ENCODE data around the gene ESRRG.

Gene ESRRG

GRCh38 chr1:216723274-216723780 is at the start of gene ESRRG:
Gene ESRRG (minus strand): TSS chr1:216723429. CDS start chr1:216723299, 130 bp downstream.
- peak; percentile 19 for DNase-seq
- in situ Hi-C loops (cut with HindIII; ENCODE audit: low pct_ligation_motif_present, low pct_unique_long_range_greater_than_20kb, low sequenced_read_pairs): no loop called here

GRCh38 chr1:216771922-216772321 is 48.7 kb upstream of the ESRRG start:
- in situ Hi-C loops (cut with HindIII; ENCODE audit: low pct_ligation_motif_present, low pct_unique_long_range_greater_than_20kb, low sequenced_read_pairs): no loop called here
- no peak for DNase-seq

- no peak for DNase-seq
- in situ Hi-C loops (cut with HindIII; ENCODE audit: low pct_ligation_motif_present, low pct_unique_long_range_greater_than_20kb, low sequenced_read_pairs): no loop called here
These were observed 43.6 kb upstream of the ESRRG start for GRCh38 chr1:216766633-216767327.

GRCh38 chr1:216765346-216766300 is 42.4 kb upstream of the ESRRG start:
- in situ Hi-C loops (cut with HindIII; ENCODE audit: low pct_ligation_motif_present, low pct_unique_long_range_greater_than_20kb, low sequenced_read_pairs): no loop called here
- no peak for DNase-seq

- DNase-seq: no peak
- in situ Hi-C loops (cut with HindIII; ENCODE audit: low pct_ligation_motif_present, low pct_unique_long_range_greater_than_20kb, low sequenced_read_pairs): no loop called here
These were observed 34.9 kb upstream of the ESRRG start for GRCh38 chr1:216758161-216758560.

GRCh38 chr1:216757110-216757509 is 33.9 kb upstream of the ESRRG start:
- no peak for DNase-seq
- in situ Hi-C loops (cut with HindIII; ENCODE audit: low pct_ligation_motif_present, low pct_unique_long_range_greater_than_20kb, low sequenced_read_pairs): no loop called here

- in situ Hi-C loops (cut with HindIII; ENCODE audit: low pct_ligation_motif_present, low pct_unique_long_range_greater_than_20kb, low sequenced_read_pairs): no loop called here
- DNase-seq: no peak
These were observed 27.7 kb upstream of the ESRRG start for GRCh38 chr1:216750961-216751360.

GRCh38 chr1:216750031-216750627 is 26.9 kb upstream of the ESRRG start:
- peak; percentile 73 for DNase-seq
- in situ Hi-C loops (cut with HindIII; ENCODE audit: low pct_ligation_motif_present, low pct_unique_long_range_greater_than_20kb, low sequenced_read_pairs): no loop called here

- DNase-seq: no peak
- in situ Hi-C loops (cut with HindIII; ENCODE audit: low pct_ligation_motif_present, low pct_unique_long_range_greater_than_20kb, low sequenced_read_pairs): no loop called here
These were observed 26.0 kb upstream of the ESRRG start for GRCh38 chr1:216749232-216749631.

- in situ Hi-C loops (cut with HindIII; ENCODE audit: low pct_ligation_motif_present, low pct_unique_long_range_greater_than_20kb, low sequenced_read_pairs): no loop called here
- peak; percentile 26 for DNase-seq
These were observed 19.4 kb upstream of the ESRRG start for GRCh38 chr1:216742625-216743024.

GRCh38 chr1:216740331-216740730 is 17.1 kb upstream of the ESRRG start:
- no peak for DNase-seq
- in situ Hi-C loops (cut with HindIII; ENCODE audit: low pct_ligation_motif_present, low pct_unique_long_range_greater_than_20kb, low sequenced_read_pairs): no loop called here

- no peak for DNase-seq
- in situ Hi-C loops (cut with HindIII; ENCODE audit: low pct_ligation_motif_present, low pct_unique_long_range_greater_than_20kb, low sequenced_read_pairs): no loop called here
These were observed 16.6 kb upstream of the ESRRG start for GRCh38 chr1:216739793-216740192.

GRCh38 chr1:216732121-216732520 is 8.9 kb upstream of the ESRRG start:
- in situ Hi-C loops (cut with HindIII; ENCODE audit: low pct_ligation_motif_present, low pct_unique_long_range_greater_than_20kb, low sequenced_read_pairs): no loop called here
- DNase-seq: no peak

GRCh38 chr1:216731562-216731961 is 8.3 kb upstream of the ESRRG start:
- in situ Hi-C loops (cut with HindIII; ENCODE audit: low pct_ligation_motif_present, low pct_unique_long_range_greater_than_20kb, low sequenced_read_pairs): no loop called here
- no peak for DNase-seq

GRCh38 chr1:216726435-216726834 is 3.2 kb upstream of the ESRRG start:
- in situ Hi-C loops (cut with HindIII; ENCODE audit: low pct_ligation_motif_present, low pct_unique_long_range_greater_than_20kb, low sequenced_read_pairs): no loop called here
- no peak for DNase-seq

- in situ Hi-C loops (cut with HindIII; ENCODE audit: low pct_ligation_motif_present, low pct_unique_long_range_greater_than_20kb, low sequenced_read_pairs): no loop called here
- no peak for DNase-seq
These were observed 408 bp downstream of the ESRRG start for GRCh38 chr1:216722821-216723220.

- in situ Hi-C loops (cut with HindIII; ENCODE audit: low pct_ligation_motif_present, low pct_unique_long_range_greater_than_20kb, low sequenced_read_pairs): no loop called here
- DNase-seq: no peak
These were observed 1.4 kb downstream of the ESRRG start for GRCh38 chr1:216721863-216722262.

GRCh38 chr1:216721062-216721461 is 2.2 kb downstream of the ESRRG start:
- DNase-seq: no peak
- in situ Hi-C loops (cut with HindIII; ENCODE audit: low pct_ligation_motif_present, low pct_unique_long_range_greater_than_20kb, low sequenced_read_pairs): no loop called here

- DNase-seq: no peak
- in situ Hi-C loops (cut with HindIII; ENCODE audit: low pct_ligation_motif_present, low pct_unique_long_range_greater_than_20kb, low sequenced_read_pairs): no loop called here
These were observed 11.5 kb downstream of the ESRRG start for GRCh38 chr1:216711712-216712111.

All from ACHN (cell line).